GM12878 (cell line): ENCODE measurements around the gene ZFR. TPM values are rescaled to one million over a fixed set of nuclear protein-coding genes. Genes with fewer than 3 reads are reported as not detected.

Source experiments
- ATAC-seq: fragments of 200-7000 bp; cut with Tn5 transposase; 3 replicates; pipeline ENCODE4 v1.9.1; 2020; ENCODE audit warnings: mild to moderate bottlenecking, moderate library complexity
- BruUV-seq: library from RNA; stranded (reverse); fragments of 400-500 nt; replicated peaks from 2 replicates; lab custom pipeline; 2021; lab: Mats Ljungman, UMichigan
- CTCF ChIA-PET: fragments of 300-600 bp; sonication (Branson Sonifier 250); formaldehyde crosslinking; extraction: SDS; loops from one replicate; lab custom pipeline; 2021; ENCODE audit warnings: inconsistent platforms; lab: Yijun Ruan, JAX
- POLR2A ChIA-PET: fragments of 350-600 bp; formaldehyde crosslinking; extraction: SDS; loops from one replicate; lab custom pipeline; 2021; ENCODE audit warnings: inconsistent platforms; lab: Charles Lee
- RAD21 ChIA-PET: fragments of 300-600 bp; sonication (Branson Sonifier 250); formaldehyde crosslinking; loops from one replicate; lab custom pipeline; 2023; ENCODE audit warnings: antibody characterized with exemption; ENCODE audit not compliant: unreplicated experiment; lab: Charles Lee
- SMC1A ChIA-PET: fragments of 300-600 bp; sonication (Branson Sonifier 250); formaldehyde crosslinking; loops from one replicate; lab custom pipeline; 2023; ENCODE audit not compliant: unreplicated experiment, uncharacterized antibody; lab: Charles Lee
- DNase-seq: peaks from one replicate; pipeline ENCODE4 v3.0.0-alpha.2; 2011; ENCODE audit warnings: low read depth, low spot score
- FAIRE-seq: peaks from 3 replicates; lab custom pipeline; 2011; peaks lifted over from hg19 to GRCh38; lab: Jason Lieb, UNC
- H2AFZ ChIP-seq: 2 replicates; pipeline ENCODE4 v1.6.0; 2011; ENCODE audit warnings: low read depth, low read length, control low read depth; ENCODE audit not compliant: control insufficient read depth
- H3K27ac ChIP-seq: 2 replicates; pipeline ENCODE4 v1.5.1; 2011; ENCODE audit warnings: control low read depth; ENCODE audit not compliant: control insufficient read depth, insufficient read depth
- H3K27me3 ChIP-seq, 2 experiments: replicated peaks in 1 of 2; 2 replicates each; pipeline versions ENCODE4 v1.6.0 to v1.6.1; 2011; ENCODE audit warnings: low read length in 1 of 2; ENCODE audit not compliant: control insufficient read depth in 2 of 2, insufficient read depth in 2 of 2
- H3K36me3 ChIP-seq, 2 experiments: 2 replicates each; pipeline ENCODE4 v1.5.1; 2011; ENCODE audit warnings: low read length in 1 of 2; ENCODE audit not compliant: control insufficient read depth in 2 of 2, insufficient read depth in 2 of 2
- H3K4me1 ChIP-seq: 2 replicates; pipeline ENCODE4 v1.6.1; 2011; ENCODE audit warnings: mild to moderate bottlenecking, low read length, moderate library complexity, mixed read lengths; ENCODE audit not compliant: control insufficient read depth, insufficient read depth
- H3K4me2 ChIP-seq: 2 replicates; pipeline ENCODE4 v1.6.0; 2011; ENCODE audit warnings: control low read depth; ENCODE audit not compliant: control insufficient read depth, insufficient read depth
- H3K4me3 ChIP-seq: fragments of 200-600 bp; sonication (generic); 2 replicates; pipeline ENCODE4 v1.5.1; 2016
- H3K79me2 ChIP-seq: 2 replicates; pipeline ENCODE4 v1.6.0; 2011; ENCODE audit warnings: low read length; ENCODE audit not compliant: control insufficient read depth, insufficient read depth
- H3K9ac ChIP-seq: 2 replicates; pipeline ENCODE4 v1.8.0; 2011; ENCODE audit warnings: low read length, control low read depth, mixed read lengths; ENCODE audit not compliant: control insufficient read depth, insufficient read depth
- H3K9me3 ChIP-seq: replicated peaks from 3 replicates; pipeline ENCODE4 v1.5.1; 2011; ENCODE audit warnings: mild to moderate bottlenecking, low read length; ENCODE audit not compliant: control insufficient read depth, insufficient read depth
- H4K20me1 ChIP-seq: 2 replicates; pipeline ENCODE4 v1.6.0; 2011; ENCODE audit not compliant: control insufficient read depth, insufficient read depth
- BCL3 ChIP-seq: IDR thresholded peaks from 2 replicates; pipeline ENCODE4 v1.6.1; 2011; ENCODE audit warnings: borderline replicate concordance, low read depth, mild to moderate bottlenecking, moderate library complexity, low read length; ENCODE audit not compliant: insufficient read depth, poor library complexity, severe bottlenecking
- EED ChIP-seq: sonication (generic); IDR thresholded peaks from 2 replicates; pipeline ENCODE4 v1.6.1; 2016; ENCODE audit warnings: antibody characterized with exemption, low read depth
- IKZF2 ChIP-seq, 2 experiments: fragments of 450-650 bp; IDR thresholded peaks; 2 replicates each; pipeline ENCODE4 v1.6.1; 2017; ENCODE audit warnings: mild to moderate bottlenecking in 2 of 2, moderate library complexity in 2 of 2
- JUNB ChIP-seq: IDR thresholded peaks from 2 replicates; pipeline ENCODE4 v1.6.1; 2016; ENCODE audit warnings: antibody characterized with exemption, mild to moderate bottlenecking
- KLF5 ChIP-seq: fragments of 450-650 bp; IDR thresholded peaks from 2 replicates; pipeline ENCODE4 v1.6.1; 2014; ENCODE audit warnings: mild to moderate bottlenecking; ENCODE audit not compliant: partially characterized antibody
- POLR2AphosphoS2 ChIP-seq: IDR thresholded peaks from 2 replicates; pipeline ENCODE4 v1.6.1; 2011; ENCODE audit warnings: low read depth, mild to moderate bottlenecking, low read length, improper control_type of control experiment, moderate library complexity
- SRF ChIP-seq, 2 experiments: IDR thresholded peaks; 2 replicates each; pipeline ENCODE4 v1.6.1; 2011; ENCODE audit warnings: low read depth in 2 of 2, low read length in 2 of 2, mild to moderate bottlenecking in 1 of 2, moderate library complexity in 1 of 2
- YBX1 ChIP-seq: fragments of 450-650 bp; IDR thresholded peaks from 2 replicates; pipeline ENCODE4 v1.6.1; 2016; ENCODE audit warnings: antibody characterized with exemption
- ZBED1 ChIP-seq: IDR thresholded peaks from 2 replicates; pipeline ENCODE4 v1.6.1; 2016; ENCODE audit warnings: borderline replicate concordance
- WGBS: methylation state at CpG from one replicate; pipeline ENCODE4 v1.1.6; 2016; ENCODE audit warnings: low lambda C conversion rate; ENCODE audit not compliant: insufficient replicate concordance, insufficient coverage; ENCODE audit errors: missing lambda C conversion rate; 5-methylcytosine and 5-hydroxymethylcytosine counted together
- in situ Hi-C: fragments of 300-500 bp; cut with MboI; formaldehyde crosslinking; loops from 9 replicates; pipeline ENCODE4 v1.14.3; 2018; ENCODE audit warnings: mixed read lengths
- intact Hi-C: fragments of 100-400 bp; cut with micrococcal nuclease; formaldehyde crosslinking; loops from one replicate; pipeline ENCODE4 v1.14.2; 2022; ENCODE audit not compliant: unreplicated experiment
- polyA plus RNA-seq, 11 experiments: library from polyadenylated mRNA; depleted of rRNA in 4 of 11; unstranded in 6 of 11; stranded (reverse) in 5 of 11; fragments of >200 nt; fragmentation: Nextera tagmentation in 4 of 11; fragmentation: Illumina TruSeq in 1 of 11; extraction: Ambion mirVana in 4 of 11; extraction: Trizol in 1 of 11; gene quantifications; 1 replicate in 1 of 11; 2 replicates in 10 of 11; pipeline versions ENCODE4 v1.2.1 to v1.2.3, GENCODE V29; 2011 to 2016; ENCODE audit warnings: inconsistent platforms in 2 of 11, missing spikeins in 2 of 11, low read depth in 1 of 11
- total RNA-seq, 4 experiments: library from RNA; depleted of rRNA in 3 of 4; stranded (reverse); fragments of >200 nt in 3 of 4; fragmentation: Illumina TruSeq in 1 of 4; extraction: Trizol in 1 of 4; gene quantifications; 2 replicates each; pipeline versions ENCODE4 v1.2.1 to v1.2.3, GENCODE V29; 2013 to 2021

ZFR gene
- total and polyA plus RNA-seq, 10 of the 15 experiments (the other 5 are each of a cell fraction or from before 2014, with no cell fraction given): 33.7 to 90.6 (median 72.9) TPM

- H3K4me1 ChIP-seq: no peaks in the 10 kb centered on the region
- ATAC-seq (no peak), FAIRE-seq (no peak), DNase-seq (no peak)
- POLR2A ChIA-PET: no interaction called here
- intact Hi-C loops (no loop called here), in situ Hi-C loops (no loop called here)
- no peaks in the 10 kb centered on the region for H3K27me3 ChIP-seq
- H3K4me2 ChIP-seq: no peak overlapping the region
- no peaks in the 10 kb centered on the region for H4K20me1 ChIP-seq
- no peak overlapping the region for H3K27ac ChIP-seq
- H3K4me3 ChIP-seq: no peak overlapping the region
- CTCF ChIA-PET: interaction anchor here (0.8 to 1.5 kb wide), 2 partner anchors 10 to 17 kb away, joined by 3 to 5 read pairs; no protein-coding TSS in a partner anchor
- RAD21 ChIA-PET: interaction anchor here (0.7 to 1.0 kb wide), 2 partner anchors 21 to 114 kb away, joined by 3 read pairs; no protein-coding TSS in a partner anchor
- H3K9ac ChIP-seq: no peak overlapping the region
- H3K9me3 ChIP-seq: no peaks in the 10 kb centered on the region; the same call in 1 of the 3 replicates
- WGBS: 87% methylated on average over 2 of the region's 2 CpGs
- H2AFZ ChIP-seq: no peak overlapping the region
- SMC1A ChIA-PET: interaction anchor here (1.1 kb wide), 1 partner anchor 17 kb away, joined by 4 read pairs; no protein-coding TSS in a partner anchor
- no peak for TF ChIP-seq EED
- TF ChIP-seq SRF (IDR thresholded peaks at IDR 0.05; ENCODE audit: low read depth in 2 of 2, low read length in 2 of 2): no peak
- no TSS peak for BruUV-seq
- no peaks in the 10 kb centered on the region for H3K79me2 ChIP-seq
- H3K36me3 ChIP-seq: no peaks in the 10 kb centered on the region
Observed at GRCh38 chr5:32346869-32347268, 97.7 kb downstream of the ZFR start.

- no peaks in the 10 kb centered on the region for H4K20me1 ChIP-seq
- ATAC-seq: no peak
- TF ChIP-seq JUNB (no peak), KLF5 (no peak), IKZF2 (IDR thresholded peaks at IDR 0.05) (no peak), BCL3 (no peak), YBX1 (no peak), POLR2AphosphoS2 (no peak), ZBED1 (no peak)
Observed at GRCh38 chr5:32343058-32343672, 101.4 kb downstream of the ZFR start.

More at GRCh38 chr5:32343058-32343672, 101.4 kb downstream of the ZFR start:
- CTCF ChIA-PET: interaction anchor here (0.7 to 2.3 kb wide), 4 partner anchors 22 to 1800 kb away, joined by 3 to 6 read pairs (median 3); no protein-coding TSS in a partner anchor
- POLR2A ChIA-PET: no interaction called here
- no peaks in the 10 kb centered on the region for H3K27me3 ChIP-seq
- H3K4me3 ChIP-seq: no peak overlapping the region
- no peaks in the 10 kb centered on the region for H3K36me3 ChIP-seq
- H3K4me1 ChIP-seq: no peaks in the 10 kb centered on the region
- intact Hi-C loops: no loop called here
- no peak overlapping the region for H3K4me2 ChIP-seq
- no peak for DNase-seq
- no peaks in the 10 kb centered on the region; the same call in 1 of the 3 replicates for H3K9me3 ChIP-seq
- WGBS: 100% methylated on average over 2 of the region's 2 CpGs
- no peak overlapping the region for H2AFZ ChIP-seq
- H3K79me2 ChIP-seq: no peaks in the 10 kb centered on the region
- H3K27ac ChIP-seq: no peak overlapping the region
- RAD21 ChIA-PET: interaction anchor here (1.2 kb wide), 1 partner anchor 111 kb away, joined by 6 read pairs; no protein-coding TSS in a partner anchor
- no peak for FAIRE-seq
- SMC1A ChIA-PET: interaction anchor here (1.2 kb wide), 1 partner anchor 111 kb away, joined by 5 read pairs; no protein-coding TSS in a partner anchor
- in situ Hi-C loops: no loop called here
- no TSS peak for BruUV-seq
- no peak overlapping the region for H3K9ac ChIP-seq
